ENCODE data around the gene DIAPH2. TPM values are rescaled to one million over a fixed set of nuclear protein-coding genes. Genes with fewer than 3 reads are reported as not detected.

The DIAPH2 gene
- total RNA-seq, 1 donor from 2014 or later: 34.2 TPM

DNA sequence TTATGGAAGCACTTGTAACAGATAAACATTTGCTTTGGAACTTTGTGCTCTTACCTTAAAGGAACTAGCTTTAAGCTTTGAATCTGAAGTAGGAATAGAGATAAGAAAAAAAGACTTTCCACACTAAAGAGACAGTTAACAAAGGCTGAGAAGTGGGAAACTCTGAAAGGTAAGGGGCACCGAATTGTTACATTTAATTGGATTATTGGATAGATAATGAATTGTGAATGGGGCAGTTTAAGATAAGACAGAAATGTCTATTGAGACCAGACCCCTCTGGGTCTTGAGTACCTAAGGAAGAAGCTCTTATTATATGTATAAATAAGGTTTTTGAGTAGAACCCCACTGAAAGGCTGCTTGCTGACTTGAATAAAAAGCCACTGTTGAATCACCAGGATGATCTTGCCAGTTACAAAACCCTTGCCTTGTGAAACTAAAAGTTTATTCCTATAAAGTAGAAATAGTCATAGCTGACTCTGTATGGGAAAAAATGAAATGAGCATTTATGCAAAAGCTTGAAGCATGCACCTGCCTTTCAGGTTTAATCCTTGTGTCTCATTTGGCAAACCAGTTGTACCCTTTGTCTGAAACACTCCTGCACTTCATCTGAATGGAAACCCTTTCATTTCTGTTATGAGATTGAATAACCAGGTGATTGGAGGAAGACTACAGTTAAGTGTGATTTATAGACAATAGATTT, 622.3 kb downstream of the DIAPH2 start:
- Histone ChIP-seq H3K27ac (no peak overlapping the region), H3K4me3 (no peak overlapping the region), H3K9me3 (no peaks in the 10 kb centered on the region), H3K27me3 (ENCODE audit: low read depth) (no peaks in the 10 kb centered on the region), H3K36me3 (no peaks in the 10 kb centered on the region), H3K4me1 (no peaks in the 10 kb centered on the region)
- intact Hi-C loops (cut with DNase I): no loop called here
- TF ChIP-seq, protein P1, sequence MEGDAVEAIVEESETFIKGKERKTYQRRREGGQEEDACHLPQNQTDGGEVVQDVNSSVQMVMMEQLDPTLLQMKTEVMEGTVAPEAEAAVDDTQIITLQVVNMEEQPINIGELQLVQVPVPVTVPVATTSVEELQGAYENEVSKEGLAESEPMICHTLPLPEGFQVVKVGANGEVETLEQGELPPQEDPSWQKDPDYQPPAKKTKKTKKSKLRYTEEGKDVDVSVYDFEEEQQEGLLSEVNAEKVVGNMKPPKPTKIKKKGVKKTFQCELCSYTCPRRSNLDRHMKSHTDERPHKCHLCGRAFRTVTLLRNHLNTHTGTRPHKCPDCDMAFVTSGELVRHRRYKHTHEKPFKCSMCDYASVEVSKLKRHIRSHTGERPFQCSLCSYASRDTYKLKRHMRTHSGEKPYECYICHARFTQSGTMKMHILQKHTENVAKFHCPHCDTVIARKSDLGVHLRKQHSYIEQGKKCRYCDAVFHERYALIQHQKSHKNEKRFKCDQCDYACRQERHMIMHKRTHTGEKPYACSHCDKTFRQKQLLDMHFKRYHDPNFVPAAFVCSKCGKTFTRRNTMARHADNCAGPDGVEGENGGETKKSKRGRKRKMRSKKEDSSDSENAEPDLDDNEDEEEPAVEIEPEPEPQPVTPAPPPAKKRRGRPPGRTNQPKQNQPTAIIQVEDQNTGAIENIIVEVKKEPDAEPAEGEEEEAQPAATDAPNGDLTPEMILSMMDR (IDR thresholded peaks at IDR 0.05): no peak
- ATAC-seq (no peak), DNase-seq (no peak)

DNA sequence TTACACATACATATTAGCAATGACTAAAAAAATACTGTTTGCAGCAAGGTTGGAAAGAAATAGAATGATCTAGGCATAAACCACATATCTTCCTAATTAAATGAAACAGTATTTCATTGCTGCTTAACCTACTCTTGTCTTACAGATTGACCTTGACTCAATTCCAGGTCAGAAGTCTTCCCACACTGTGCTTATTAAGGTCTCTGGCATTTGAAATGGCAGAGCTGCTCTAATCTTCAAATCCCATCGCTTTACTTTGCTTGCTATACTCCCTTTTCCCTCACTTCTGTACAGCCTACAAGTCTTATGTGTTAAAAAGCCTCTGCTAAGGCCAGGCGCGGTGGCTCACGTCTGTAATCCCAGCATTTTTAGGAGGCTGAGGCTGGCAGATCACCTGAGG, 623.5 kb downstream of the DIAPH2 start:
- Histone ChIP-seq H3K9me3 (no peaks in the 10 kb centered on the region), H3K27me3 (ENCODE audit: low read depth) (no peaks in the 10 kb centered on the region), H3K27ac (no peak overlapping the region), H3K4me1 (no peaks in the 10 kb centered on the region), H3K36me3 (no peaks in the 10 kb centered on the region), H3K4me3 (no peak overlapping the region)
- intact Hi-C loops (cut with DNase I): no loop called here
- TF ChIP-seq, protein P1 (IDR thresholded peaks at IDR 0.05): no peak
- DNase-seq (no peak), ATAC-seq (no peak)

DNA sequence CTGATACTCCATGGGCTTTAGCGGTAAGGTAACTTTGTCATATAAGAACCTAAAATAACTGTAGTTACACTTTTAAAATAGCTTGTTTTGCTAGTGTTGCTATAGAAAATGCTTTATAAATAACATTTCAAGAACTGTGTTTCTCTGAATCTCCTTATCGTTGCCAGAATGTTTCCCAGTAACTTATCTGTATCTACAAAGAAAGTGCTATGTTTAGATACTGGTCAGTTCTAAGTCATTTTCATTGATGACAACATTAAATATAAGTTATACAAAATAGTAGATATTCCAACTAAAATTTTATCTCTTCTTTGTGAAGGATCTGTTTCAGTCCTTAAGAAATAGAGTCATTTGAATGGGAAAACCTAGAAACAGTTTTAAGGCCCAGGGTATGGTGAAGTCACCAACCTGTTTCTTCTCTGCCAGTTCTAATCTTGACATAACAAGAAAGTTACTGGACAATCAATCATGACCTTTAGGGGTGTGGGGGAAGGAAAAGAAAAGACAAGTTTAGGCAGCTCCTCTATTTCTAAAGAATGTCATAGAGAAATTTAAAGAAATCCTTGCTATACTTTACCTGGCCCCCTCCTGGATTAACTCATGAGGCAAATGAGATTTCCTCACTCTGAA, 625.0 kb downstream of the DIAPH2 start:
- no peaks in the 10 kb centered on the region for H3K4me1 ChIP-seq
- no peak for ATAC-seq
- no peak overlapping the region for H3K27ac ChIP-seq
- TF ChIP-seq, protein P1 (IDR thresholded peaks at IDR 0.05): no peak
- no peak overlapping the region for H3K4me3 ChIP-seq
- H3K27me3 ChIP-seq (ENCODE audit: low read depth): no peaks in the 10 kb centered on the region
- DNase-seq: no peak
- no peaks in the 10 kb centered on the region for H3K36me3 ChIP-seq
- H3K9me3 ChIP-seq: no peaks in the 10 kb centered on the region
- intact Hi-C loops (cut with DNase I): no loop called here

DNA sequence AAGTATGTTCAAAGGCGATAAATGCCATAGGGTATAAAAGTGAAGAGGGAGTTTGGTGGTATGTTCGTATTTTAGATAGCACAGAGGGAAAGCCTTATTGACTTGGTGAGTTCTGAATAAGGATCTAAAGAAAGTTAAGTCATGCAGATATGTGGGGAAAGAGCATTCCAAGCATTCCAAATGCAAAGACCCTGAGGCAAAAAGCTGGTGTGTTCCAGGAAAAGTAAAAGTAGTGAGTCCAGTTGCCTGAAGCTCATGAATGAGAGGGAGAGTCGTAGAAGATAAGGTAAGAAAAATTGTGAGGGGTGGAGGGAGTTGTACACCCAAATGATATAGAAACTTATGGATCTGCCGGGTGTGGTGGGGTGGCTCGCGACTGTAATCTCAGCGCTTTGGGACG, 625.7 kb downstream of the DIAPH2 start:
- DNase-seq (no peak), ATAC-seq (no peak)
- no peaks in the 10 kb centered on the region for H3K4me1 ChIP-seq
- H3K9me3 ChIP-seq: no peaks in the 10 kb centered on the region
- no peak overlapping the region for H3K4me3 ChIP-seq
- TF ChIP-seq, protein P1 (IDR thresholded peaks at IDR 0.05): no peak
- intact Hi-C loops (cut with DNase I): no loop called here
- no peak overlapping the region for H3K27ac ChIP-seq
- no peaks in the 10 kb centered on the region for H3K36me3 ChIP-seq
- no peaks in the 10 kb centered on the region for H3K27me3 ChIP-seq (ENCODE audit: low read depth)

DNA sequence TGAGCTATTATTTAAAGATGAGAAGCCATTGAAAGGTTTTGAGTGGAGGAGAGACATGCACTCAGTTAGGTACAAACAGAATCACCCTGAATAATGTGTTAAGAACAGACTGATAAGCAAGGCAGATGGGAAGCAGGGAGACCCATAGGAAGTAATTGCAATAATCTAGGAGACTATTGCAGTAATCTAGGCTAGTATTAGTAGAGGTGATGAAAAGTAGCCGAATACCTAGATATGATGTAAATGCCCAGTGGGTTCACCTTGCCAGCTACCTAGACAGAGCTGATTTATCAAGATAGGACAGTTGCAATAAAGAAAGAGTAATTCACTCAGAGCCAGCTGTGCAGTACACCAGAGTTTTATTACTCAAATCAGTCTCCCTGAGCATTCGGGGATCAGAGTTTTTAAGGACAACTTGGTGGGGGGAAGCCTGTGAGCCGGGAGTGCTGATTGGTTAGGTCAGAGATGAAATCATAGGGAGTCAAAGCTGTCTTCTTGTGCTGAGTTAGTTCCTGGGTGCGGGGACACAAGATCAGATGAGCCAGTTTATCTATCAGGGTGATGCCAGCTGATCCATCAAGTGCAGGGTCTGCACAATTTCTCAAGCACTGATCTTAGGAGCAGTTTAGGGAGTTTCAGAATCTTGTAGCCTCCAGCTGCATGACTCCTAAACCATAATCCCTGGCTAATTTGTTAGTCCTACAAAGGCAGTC, 626.6 kb downstream of the DIAPH2 start:
- intact Hi-C loops (cut with DNase I): no loop called here
- no peak for ATAC-seq
- H3K27me3 ChIP-seq (ENCODE audit: low read depth): no peaks in the 10 kb centered on the region
- DNase-seq: no peak
- H3K27ac ChIP-seq: no peak overlapping the region
- no peaks in the 10 kb centered on the region for H3K36me3 ChIP-seq
- no peak overlapping the region for H3K4me3 ChIP-seq
- no peaks in the 10 kb centered on the region for H3K9me3 ChIP-seq
- H3K4me1 ChIP-seq: no peaks in the 10 kb centered on the region
- TF ChIP-seq, protein P1 (IDR thresholded peaks at IDR 0.05): no peak

All from lower lobe of right lung (tissue), 2 donors.